Lower leg skin (tissue), 3 donors: ENCODE data around the gene MAN2A1.

ENCODE experiments used
- POLR2A ChIP-seq, 2 donors: fragments of 450-650 bp; IDR thresholded peaks; one replicate each; pipeline ENCODE4 v1.6.1; 2016 to 2017; ENCODE audit warnings: antibody characterized with exemption in 2 of 2, mild to moderate bottlenecking in 1 of 2, moderate library complexity in 1 of 2
- TF ChIP-seq, protein P1 (sequence below), 3 donors: fragments of 450-650 bp; IDR thresholded peaks; one replicate each; pipeline ENCODE4 v1.5.1; 2016; ENCODE audit warnings: antibody characterized with exemption in 3 of 3, mild to moderate bottlenecking in 3 of 3, moderate library complexity in 2 of 3

DNA sequence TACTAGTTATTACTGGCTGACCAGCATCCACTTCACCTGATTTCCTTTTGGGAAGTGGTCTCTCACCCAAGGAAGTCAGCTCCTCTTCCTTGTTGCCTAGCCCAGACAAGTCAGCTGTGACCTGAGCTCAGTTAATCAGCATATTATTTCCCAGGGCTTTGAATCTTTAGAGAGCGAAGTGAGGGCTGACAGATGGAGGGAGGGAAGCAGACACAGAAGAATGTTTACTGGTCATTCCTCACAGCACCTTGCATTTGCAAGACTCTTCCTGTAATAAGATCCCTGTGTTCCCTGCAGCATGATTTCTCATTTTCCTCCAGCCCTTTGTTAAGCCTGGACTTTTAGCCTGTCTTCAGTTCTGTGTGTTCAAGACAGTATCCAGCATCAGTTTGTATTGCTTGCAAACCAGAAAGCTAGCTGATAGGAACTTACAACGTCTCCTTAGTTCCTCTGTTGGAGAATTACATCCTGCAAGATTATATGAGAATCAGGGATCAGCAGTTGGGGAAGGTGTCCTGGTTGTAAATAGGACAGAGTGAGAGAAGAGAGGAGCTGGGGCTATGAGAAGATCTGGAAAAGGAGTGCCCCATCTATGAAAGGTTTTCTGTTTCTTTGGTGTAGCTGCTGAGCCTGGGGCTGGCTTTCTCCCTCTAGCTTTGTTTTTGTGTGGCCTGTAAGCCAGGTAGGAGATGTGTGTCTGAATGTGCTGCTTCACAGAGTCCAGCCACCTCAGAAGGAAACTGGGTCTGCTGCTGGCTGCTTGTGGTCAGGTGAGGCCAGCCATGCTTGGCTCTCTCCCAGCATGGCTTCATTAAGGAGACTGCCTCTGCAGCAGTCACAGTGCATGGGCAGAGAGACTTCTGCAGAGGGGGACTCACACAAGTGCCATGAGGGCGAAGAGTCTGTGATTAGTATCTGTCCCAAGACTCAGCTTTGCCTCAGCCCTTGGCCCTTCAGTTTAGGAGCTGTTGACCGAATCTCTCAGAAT lies 50.3 kb downstream of the MAN2A1 start:
- TF ChIP-seq POLR2A (IDR thresholded peaks at IDR 0.05): no peak
- TF ChIP-seq, protein P1, sequence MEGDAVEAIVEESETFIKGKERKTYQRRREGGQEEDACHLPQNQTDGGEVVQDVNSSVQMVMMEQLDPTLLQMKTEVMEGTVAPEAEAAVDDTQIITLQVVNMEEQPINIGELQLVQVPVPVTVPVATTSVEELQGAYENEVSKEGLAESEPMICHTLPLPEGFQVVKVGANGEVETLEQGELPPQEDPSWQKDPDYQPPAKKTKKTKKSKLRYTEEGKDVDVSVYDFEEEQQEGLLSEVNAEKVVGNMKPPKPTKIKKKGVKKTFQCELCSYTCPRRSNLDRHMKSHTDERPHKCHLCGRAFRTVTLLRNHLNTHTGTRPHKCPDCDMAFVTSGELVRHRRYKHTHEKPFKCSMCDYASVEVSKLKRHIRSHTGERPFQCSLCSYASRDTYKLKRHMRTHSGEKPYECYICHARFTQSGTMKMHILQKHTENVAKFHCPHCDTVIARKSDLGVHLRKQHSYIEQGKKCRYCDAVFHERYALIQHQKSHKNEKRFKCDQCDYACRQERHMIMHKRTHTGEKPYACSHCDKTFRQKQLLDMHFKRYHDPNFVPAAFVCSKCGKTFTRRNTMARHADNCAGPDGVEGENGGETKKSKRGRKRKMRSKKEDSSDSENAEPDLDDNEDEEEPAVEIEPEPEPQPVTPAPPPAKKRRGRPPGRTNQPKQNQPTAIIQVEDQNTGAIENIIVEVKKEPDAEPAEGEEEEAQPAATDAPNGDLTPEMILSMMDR (IDR thresholded peaks at IDR 0.05): no peak
